T-helper 2 cell treated with Interferon-gamma antibody and Interleukin-4, amounts not matched to agents 100 ng/mL and 5 ng/mL, for 36 hours (primary cell): ENCODE results near the gene BARX2. TPM values are rescaled to one million over a fixed set of nuclear protein-coding genes. Genes with fewer than 3 reads are reported as not detected.
"Not testable (repeated sequence)": the region's sequence is repeated elsewhere in the genome, so short reads cannot be mapped to it uniquely, and the experiment has no call there.

ENCODE experiments used
- intact Hi-C: fragments of 100-400 bp; cut with micrococcal nuclease; formaldehyde crosslinking; loops from one replicate; pipeline ENCODE4 v1.15.1; 2023
- total RNA-seq: library from RNA; stranded (reverse); gene quantifications from 2 replicates; pipeline ENCODE4 v1.2.3, GENCODE V29; 2022

BARX2 gene
- total RNA-seq = 0.09 and 0.43 TPM in 2 replicates

- intact Hi-C loops = loop anchor here (5.0 kb wide), 1 partner anchor 321 kb away; no protein-coding TSS in a partner anchor
Measured at GRCh38 chr11:129375751-129376657, at the start of gene BARX2. Gene BARX2 (plus strand): TSS chr11:129375848. CDS start chr11:129376036, 188 bp downstream.

DNA sequence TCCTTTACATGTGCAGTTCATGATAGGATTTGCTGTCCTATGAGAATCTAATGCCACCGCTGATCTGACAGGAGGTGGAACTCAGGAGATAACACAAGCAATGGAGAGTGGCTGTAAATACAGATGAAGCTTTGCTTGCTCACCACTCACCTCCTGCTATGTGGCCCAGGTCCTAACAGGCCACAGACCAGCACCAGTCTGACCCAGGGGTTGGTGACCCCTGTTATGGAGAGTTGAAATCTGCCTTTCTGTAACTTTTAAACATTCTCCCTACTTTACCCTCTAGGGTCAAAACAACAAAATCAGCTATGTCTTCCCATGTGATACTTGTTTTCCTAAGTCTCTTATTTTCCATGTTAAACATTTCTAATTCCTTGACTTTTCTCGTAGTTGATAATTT is 48.7 kb upstream of the BARX2 start:
- intact Hi-C loops = no loop called here

- intact Hi-C loops = not testable (repeated sequence)
Measured at GRCh38 chr11:129327708-129328107, 47.9 kb upstream of the BARX2 start.

DNA sequence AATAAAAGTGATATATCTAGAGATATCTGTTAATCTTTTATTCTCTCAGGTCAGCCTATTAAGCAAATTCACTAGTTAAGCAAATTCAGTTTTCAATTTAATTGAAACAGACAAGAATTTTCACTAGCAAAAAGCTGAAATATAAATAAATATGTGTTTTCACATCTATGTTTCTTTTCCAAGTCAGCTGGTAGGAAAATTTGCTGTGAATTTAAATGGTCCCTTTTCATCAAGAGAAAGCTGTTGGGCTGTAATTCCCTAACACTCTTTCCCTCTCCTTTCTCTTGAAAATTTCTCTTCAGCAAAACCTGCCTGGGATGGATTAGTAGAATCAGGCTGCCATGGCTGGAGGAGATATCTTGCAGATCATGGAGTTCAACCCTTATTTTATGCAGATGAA is 46.9 kb upstream of the BARX2 start:
- intact Hi-C loops = no loop called here

DNA sequence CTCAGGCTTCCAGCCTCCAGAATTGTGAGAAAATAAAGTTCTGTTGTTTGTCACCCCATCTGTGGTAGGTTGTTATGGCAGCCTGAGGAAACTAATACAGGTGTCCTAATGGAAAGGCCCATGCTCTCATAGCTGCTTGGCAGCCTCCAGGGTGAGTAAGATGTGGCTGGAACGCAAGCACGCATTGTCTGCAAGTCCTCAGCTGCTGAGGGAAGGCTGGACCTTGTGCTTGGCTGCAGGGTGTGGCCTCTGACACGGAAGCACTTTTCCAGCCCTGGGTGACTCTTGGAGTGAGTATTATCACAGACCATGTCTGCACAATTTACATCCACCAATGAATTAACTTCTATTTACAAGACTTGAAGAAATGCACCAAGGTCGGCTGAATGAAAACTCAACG is 44.4 kb upstream of the BARX2 start:
- intact Hi-C loops = loop anchor here (1.0 kb wide), 1 partner anchor 214 kb away; no protein-coding TSS in a partner anchor

GRCh38 chr11:129331871-129332274 is 43.8 kb upstream of the BARX2 start:
- intact Hi-C loops = loop anchor here (1.0 to 2.0 kb wide), 3 partner anchors 101 to 448 kb away; no protein-coding TSS in a partner anchor

DNA sequence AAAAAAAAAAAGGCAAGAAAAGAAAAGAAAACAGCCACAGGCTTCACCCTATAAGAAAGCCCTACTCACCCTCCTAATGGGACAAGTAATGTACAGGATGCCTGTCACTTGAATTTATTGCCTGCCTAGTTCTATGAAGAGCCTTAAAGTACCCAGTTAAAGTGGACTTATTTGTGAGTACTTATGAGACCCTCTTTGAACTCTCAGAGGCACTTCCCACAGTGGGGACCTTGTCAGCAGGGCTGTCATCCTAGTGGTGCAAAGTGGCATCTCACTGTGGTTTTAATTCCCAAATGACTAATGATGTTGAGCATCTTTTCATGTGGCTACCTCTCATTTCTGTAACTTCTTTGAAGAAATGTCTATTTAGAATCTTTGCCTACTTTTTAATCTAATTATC is 41.8 kb upstream of the BARX2 start:
- intact Hi-C loops = loop anchor here (2.0 kb wide), 1 partner anchor 103 kb away; no protein-coding TSS in a partner anchor

DNA sequence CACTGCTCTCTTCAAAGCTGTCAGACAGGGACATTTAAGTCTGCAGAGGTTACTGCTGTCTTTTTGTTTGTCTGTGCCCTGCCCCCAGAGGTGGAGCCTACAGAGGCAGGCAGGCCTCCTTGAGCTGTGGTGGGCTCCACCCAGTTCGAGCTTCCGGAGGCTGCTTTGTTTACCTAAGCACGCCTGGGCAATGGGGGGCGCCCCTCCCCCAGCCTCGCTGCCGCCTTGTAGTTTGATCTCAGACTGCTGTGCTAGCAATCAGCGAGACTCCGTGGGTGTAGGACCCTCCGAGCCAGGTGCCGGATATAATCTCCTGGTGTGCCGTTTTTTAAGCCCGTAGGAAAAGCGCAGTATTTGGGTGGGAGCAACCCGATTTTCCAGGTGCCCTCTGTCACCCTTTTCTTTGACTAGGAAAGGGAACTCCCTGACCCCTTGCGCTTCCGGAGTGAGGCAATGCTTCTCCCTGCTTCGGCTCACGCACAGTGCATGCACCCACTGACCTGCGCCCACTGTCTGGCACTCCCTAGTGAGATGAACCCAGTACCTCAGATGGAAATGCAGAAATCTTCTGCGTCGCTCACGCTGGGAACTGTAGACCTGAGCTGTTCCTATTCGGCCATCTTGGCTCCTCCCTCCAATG is 31.2 kb upstream of the BARX2 start:
- intact Hi-C loops = not testable (repeated sequence)

- intact Hi-C loops = no loop called here
Measured at GRCh38 chr11:129346916-129347315, 28.7 kb upstream of the BARX2 start.

DNA sequence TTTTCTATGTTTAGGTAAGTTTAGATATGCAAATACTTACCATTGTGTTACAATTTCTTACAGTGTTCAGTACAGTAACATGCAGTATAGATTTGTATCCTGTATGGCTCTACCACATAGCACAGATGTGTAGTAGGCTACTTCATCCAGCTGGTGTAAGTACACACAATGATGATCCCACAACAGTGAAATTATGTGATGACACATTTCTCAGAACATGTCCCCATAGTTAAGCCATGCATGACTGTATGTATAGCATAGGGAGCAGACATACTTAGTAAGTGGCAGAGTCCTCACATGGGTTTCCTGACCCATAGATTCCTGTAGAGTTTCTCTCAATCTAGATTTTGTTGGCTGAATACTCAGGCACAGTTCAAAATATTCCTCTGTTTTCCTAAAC is 26.8 kb upstream of the BARX2 start:
- intact Hi-C loops = no loop called here

- intact Hi-C loops = no loop called here
Measured at GRCh38 chr11:129352676-129353075, 23.0 kb upstream of the BARX2 start.

DNA sequence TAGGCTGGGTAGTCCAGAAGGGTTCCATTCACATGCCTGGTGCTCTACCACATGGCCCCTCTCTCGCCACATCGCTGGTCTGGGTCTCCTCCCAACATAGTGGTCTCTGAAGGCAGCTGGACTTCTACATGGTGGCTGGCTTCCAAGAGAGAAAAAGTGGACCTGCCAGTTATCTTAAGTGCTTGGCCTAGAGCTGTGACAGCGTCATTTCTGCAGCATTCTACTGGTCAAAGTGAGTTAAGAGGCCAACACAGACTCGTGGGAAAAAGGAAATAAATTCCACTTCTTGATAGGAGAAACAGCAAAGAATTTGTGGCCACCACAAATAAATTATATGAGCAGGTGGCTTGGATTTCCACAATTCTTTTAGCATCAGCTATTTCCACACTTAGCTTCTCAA is 21.0 kb upstream of the BARX2 start:
- intact Hi-C loops = no loop called here

DNA sequence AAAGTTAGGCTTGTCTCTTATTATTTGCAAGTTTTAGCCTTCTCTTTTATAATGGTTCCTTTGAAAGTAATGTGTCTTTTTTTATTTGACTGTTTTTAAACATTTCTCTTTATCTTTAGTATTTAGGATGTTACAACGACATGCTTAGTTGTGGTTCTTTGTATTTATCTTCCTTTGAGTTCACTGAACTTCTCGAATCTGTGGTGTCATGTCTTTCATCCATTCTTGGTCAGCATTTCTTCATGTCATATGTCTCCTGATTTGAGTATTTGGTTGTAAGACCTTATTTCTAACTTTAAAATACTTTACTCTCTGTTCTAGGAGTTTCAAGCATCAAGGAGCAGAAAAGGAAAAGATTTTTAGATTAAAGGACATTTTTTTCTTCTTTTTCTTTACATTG is 15.9 kb upstream of the BARX2 start:
- intact Hi-C loops = no loop called here

- intact Hi-C loops = loop anchor here (1.0 kb wide), 3 partner anchors 247 to 387 kb away; no protein-coding TSS in a partner anchor
Measured at GRCh38 chr11:129364143-129364654, 11.4 kb upstream of the BARX2 start.

DNA sequence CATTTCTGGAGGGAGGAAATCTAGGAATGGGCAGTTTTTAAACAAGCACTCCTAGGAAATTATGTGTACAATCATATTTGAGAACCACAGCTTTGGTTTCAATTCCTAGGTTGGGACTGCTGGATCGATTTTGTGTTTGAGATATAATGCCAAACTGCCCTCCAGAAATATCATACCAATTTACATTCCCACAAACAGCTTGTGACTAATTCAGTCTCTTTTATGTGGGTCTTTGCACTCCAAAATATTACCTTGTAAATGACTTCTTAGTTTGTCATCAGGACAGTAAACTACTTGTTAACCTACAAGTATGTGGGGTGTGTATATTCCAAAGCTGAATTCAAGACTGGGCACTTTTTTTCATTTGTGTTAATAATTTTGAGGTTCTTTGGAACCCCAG is 9.8 kb upstream of the BARX2 start:
- intact Hi-C loops = no loop called here

DNA sequence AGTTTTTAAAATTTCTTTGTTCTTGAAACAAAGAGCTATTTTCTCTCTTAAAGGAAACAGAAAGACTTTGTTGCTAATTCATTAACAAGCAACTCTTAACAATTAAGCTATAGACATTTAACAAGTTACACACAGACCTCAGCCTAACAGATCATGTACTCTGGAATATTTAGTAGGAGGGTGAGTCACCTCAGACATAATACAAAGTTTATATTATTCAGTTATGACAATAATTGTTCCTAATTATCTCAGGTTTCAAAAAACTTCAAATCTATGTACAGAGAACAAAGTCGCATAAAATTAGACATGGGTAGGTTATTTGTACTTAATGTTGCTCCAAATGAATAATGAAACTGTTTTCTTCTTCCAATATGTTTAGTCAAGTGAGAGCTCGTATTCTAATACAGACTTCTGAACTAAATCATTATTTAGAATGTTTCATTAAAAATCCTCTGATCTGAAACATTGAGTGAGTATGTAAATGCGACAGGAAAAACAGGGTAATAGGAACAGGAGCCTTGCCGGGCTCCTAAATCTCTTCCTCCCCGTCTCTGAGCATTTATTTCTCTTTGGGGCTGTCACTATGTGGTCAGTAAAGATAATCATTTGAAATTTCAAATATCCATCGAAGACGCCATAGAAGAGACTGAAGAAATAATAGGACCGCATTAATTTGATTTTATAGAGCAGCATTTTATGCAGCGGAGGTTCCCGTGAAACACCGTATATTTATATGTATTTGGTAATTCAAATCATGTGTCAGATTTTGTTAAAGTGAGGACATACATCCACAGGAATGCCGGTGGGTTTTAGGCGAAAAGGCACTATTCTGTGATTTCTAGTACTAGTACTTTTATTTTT is 8.7 kb upstream of the BARX2 start:
- intact Hi-C loops = no loop called here

DNA sequence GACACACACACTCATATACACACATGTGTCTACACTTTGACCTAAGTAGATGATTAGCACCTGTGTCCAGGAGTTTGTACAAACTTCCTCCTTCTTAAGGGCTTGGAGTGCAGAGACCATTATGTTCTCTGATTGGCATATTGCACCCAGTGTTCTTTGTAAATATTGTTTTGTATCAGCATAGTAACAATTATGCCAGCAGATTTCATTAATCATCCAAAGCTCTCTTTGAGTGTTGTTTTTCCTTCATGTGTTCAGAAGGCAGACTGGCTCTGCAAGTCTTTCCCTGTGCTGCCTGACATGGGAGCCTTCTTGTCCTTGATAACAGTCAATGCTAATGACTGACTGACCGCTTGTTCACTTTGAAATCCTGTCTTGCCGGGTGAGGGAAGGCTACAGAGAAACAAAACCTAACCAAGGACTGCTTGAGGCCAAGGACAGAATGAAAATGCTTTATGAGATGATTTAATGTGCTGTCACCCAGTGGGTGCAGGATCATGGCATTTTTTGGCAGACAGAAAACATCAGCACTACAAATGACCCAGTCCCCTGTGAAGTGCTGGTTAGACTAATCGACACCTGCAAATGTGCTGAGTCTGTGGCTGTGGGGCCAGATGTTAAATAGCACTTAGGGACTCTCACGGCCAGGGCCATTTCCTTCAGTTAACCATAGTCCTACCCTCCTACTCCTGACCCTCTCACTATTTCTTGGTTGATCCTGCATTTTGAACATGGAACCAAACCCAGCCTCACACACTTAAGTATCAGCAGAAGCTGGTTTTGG is 6.6 kb upstream of the BARX2 start:
- intact Hi-C loops = no loop called here

- intact Hi-C loops = no loop called here
Measured at GRCh38 chr11:129370715-129371114, 4.9 kb upstream of the BARX2 start.

DNA sequence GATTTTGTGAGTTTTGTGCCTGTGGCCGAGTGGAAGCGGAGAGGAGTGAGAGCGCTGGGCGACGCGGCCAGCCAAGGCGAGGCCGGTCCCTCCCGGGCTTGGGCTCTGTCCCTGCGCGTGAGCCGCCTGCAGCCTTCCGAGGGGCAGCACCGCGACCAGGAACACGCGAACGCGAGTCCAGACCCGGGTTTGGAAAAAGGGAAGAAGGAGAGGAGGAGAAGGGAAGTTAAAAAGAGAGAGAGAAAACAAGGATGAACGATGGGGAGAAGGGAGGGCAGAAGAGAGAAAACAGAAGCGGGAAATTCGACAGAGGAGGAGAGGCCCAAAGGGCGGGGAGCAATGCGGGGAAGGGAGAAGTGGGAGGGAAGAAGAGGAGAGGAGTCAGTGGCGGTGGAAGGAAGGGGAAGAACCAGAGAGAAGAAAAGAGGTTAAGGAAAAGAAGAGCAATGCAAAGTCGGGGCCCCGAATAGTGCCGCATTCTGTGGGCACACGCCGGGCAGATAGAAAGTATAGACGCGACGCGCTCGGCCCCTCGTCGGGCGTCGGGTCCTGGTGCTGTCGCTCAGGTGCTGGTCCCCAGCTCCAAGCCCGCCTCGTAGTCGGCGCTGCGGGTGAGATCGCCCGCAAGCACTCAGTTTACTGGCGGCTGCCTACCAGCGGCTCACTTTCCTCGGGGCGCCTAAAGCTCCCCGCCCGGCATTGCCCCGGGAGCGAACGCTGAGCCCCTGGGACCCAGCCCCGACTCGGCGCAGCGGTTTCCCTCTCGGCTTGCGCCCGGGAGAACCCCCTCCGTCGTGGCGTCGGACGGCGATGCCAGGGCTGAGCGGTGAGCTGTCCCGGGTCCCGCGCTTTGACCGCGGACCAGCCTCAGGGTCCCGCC is 2.8 kb upstream of the BARX2 start:
- intact Hi-C loops = no loop called here
